ENCODE measurements around the gene GRIA2. TPM values are rescaled to one million over a fixed set of nuclear protein-coding genes. Genes with fewer than 3 reads are reported as not detected.

Gene GRIA2
- total RNA-seq, 1 experiment from 2014 or later, result 0.17 TPM

DNA sequence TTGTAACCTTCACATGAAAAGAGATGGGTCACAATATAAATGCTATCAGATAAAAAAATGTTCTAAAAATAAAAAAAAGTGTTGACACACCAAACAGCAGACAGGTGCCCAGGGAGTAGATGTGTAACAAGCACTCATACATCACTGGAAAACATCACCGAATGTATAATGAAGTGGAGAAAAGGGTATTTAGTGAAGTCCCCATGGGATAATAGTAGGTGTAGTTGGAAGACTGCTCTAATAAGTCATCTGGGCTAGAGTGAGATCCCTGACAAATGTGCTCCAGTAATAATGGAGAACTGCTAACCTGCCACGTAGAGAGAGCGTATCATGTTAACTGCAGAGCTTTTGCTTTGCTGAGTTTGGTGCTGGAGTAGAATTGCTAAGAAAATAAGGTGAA lies 152.0 kb downstream of the GRIA2 start:
- DNase-seq (ENCODE audit: low read depth), result no peak

DNA sequence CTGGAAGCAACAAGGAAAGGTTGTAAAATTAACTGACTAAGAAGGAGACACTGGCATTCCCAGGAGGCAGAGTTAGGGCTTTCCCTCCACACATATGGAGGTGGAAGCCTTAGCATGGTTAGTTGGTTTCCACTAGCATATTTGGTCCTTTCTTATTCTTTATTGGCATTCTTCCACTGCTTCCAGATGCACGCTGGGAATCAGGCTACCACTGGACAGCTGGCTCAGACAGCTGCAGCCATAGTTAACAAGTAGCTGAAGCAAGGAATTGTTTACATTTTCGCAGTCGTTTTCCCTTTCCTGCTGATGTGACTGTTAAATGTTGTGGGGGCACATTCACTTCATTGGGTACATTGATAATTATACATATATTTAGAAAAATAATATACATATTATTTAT lies 169.2 kb downstream of the GRIA2 start:
- DNase-seq (ENCODE audit: low read depth), result no peak

DNA sequence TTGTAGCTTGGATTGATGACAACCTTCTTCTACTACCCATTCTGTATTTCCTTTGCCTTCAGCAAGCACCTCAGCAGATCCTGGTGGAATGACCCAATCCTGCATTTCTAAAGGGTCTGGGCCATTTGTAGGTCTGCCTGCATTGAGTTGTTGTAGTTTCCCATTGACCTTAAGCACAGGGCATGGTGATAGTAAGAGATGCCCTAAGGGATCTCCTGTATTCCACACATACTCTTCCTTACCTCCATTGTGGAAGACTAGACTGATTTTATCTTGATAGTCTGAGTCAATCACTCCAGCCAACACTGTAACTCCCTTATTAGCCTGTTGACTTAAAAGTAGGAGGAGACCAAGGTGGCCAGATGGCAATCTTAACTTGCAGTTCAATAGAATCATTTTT lies 184.5 kb downstream of the GRIA2 start:
- no peak for DNase-seq (ENCODE audit: low read depth)

Other genes starting within 250 kb of the GRIA2 start
- gene PDGFC, start 248.9 kb upstream of the GRIA2 start, total RNA-seq (2014; rRNA removed; shearing (Covaris generic)), result 34.0 and 53.0 TPM in 2 replicates
- gene GLRB, start 144.6 kb upstream of the GRIA2 start, total RNA-seq (2014; rRNA removed; shearing (Covaris generic)), result 2.9 and 5.0 TPM in 2 replicates

Data from Daoy (cell line).